Suprapubic skin (tissue), 4 donors: ENCODE data around the gene SAG. TPM values are rescaled to one million over a fixed set of nuclear protein-coding genes. Genes with fewer than 3 reads are reported as not detected.

Experiments
- DNase-seq, 2 donors: peaks; one replicate each; pipeline ENCODE4 v3.0.0-alpha.2; 2019; ENCODE audit warnings: low spot score in 2 of 2
- H3K27ac ChIP-seq: fragments of 200-600 bp; sonication (generic); one replicate; pipeline ENCODE4 v1.5.1; 2019
- H3K27me3 ChIP-seq: fragments of 200-600 bp; sonication (generic); one replicate; pipeline ENCODE4 v1.5.1; 2019
- H3K36me3 ChIP-seq: fragments of 200-600 bp; sonication (generic); one replicate; pipeline ENCODE4 v1.5.1; 2019
- H3K4me1 ChIP-seq: fragments of 200-600 bp; sonication (generic); one replicate; pipeline ENCODE4 v1.5.1; 2019
- H3K4me3 ChIP-seq: fragments of 200-600 bp; sonication (generic); one replicate; pipeline ENCODE4 v1.5.1; 2019; ENCODE audit warnings: mild to moderate bottlenecking
- H3K9me3 ChIP-seq: fragments of 200-600 bp; sonication (generic); one replicate; pipeline ENCODE4 v1.5.1; 2019
- EP300 ChIP-seq: sonication (generic); formaldehyde crosslinking; IDR thresholded peaks from one replicate; pipeline ENCODE4 v1.6.1; 2017; ENCODE audit warnings: antibody characterized with exemption
- POLR2A ChIP-seq, 2 donors: fragments of 450-650 bp; IDR thresholded peaks; one replicate each; pipeline ENCODE4 v1.6.1; 2017; ENCODE audit warnings: antibody characterized with exemption in 2 of 2, mild to moderate bottlenecking in 2 of 2, moderate library complexity in 2 of 2
- POLR2AphosphoS5 ChIP-seq, 3 donors: sonication (generic); formaldehyde crosslinking; IDR thresholded peaks; one replicate each; pipeline ENCODE4 v1.6.1; 2017; ENCODE audit warnings: antibody characterized with exemption in 3 of 3
- WGBS: methylation state at CpG from one replicate; pipeline ENCODE4 v1.1.5; 2018; 5-methylcytosine and 5-hydroxymethylcytosine counted together
- total RNA-seq, 4 donors: library from RNA; depleted of rRNA; stranded (reverse); fragments of >200 nt; gene quantifications; one replicate each; pipeline ENCODE4 v1.1.0, GENCODE V29; 2016
- TF ChIP-seq, protein P1 (sequence below), 2 donors: fragments of 200-600 bp in 1 of 2; fragments of 450-650 bp in 1 of 2; sonication (generic) in 1 of 2; IDR thresholded peaks; one replicate each; pipeline ENCODE4 v1.5.1; 2016 to 2019; ENCODE audit warnings: antibody characterized with exemption in 2 of 2, mild to moderate bottlenecking in 1 of 2, moderate library complexity in 1 of 2

The SAG gene
- total RNA-seq, 4 donors from 2014 or later, result not detected

DNA sequence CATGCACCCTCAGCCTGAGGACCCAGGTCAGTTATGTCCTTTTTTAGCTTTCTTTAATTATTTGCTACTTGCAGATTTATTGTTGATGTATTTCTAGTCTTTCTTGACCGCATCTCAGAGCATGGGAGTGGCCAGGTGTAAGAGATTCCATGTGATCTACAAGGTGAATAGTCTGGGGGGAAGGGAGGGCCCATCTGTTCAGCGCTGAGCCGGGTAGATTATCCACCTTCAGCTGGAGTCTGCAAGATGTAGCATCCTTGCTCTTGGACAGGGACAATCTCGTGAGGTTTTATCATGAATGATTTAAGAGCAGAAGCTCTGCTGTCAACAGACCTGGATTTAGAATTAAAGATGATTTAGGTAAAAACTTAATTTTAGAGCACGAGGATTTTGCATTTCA is 34.7 kb downstream of the SAG start:
- H3K27ac ChIP-seq, result no peak overlapping the region
- peaks cover 4% of the 10 kb centered on the region for H3K27me3 ChIP-seq
- no peak overlapping the region for H3K4me3 ChIP-seq
- 81% methylated on average over 5 of the region's 5 CpGs for WGBS
- no peaks in the 10 kb centered on the region for H3K4me1 ChIP-seq
- H3K36me3 ChIP-seq, result no peaks in the 10 kb centered on the region
- TF ChIP-seq, protein P1, sequence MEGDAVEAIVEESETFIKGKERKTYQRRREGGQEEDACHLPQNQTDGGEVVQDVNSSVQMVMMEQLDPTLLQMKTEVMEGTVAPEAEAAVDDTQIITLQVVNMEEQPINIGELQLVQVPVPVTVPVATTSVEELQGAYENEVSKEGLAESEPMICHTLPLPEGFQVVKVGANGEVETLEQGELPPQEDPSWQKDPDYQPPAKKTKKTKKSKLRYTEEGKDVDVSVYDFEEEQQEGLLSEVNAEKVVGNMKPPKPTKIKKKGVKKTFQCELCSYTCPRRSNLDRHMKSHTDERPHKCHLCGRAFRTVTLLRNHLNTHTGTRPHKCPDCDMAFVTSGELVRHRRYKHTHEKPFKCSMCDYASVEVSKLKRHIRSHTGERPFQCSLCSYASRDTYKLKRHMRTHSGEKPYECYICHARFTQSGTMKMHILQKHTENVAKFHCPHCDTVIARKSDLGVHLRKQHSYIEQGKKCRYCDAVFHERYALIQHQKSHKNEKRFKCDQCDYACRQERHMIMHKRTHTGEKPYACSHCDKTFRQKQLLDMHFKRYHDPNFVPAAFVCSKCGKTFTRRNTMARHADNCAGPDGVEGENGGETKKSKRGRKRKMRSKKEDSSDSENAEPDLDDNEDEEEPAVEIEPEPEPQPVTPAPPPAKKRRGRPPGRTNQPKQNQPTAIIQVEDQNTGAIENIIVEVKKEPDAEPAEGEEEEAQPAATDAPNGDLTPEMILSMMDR (IDR thresholded peaks at IDR 0.05), result no peak
- TF ChIP-seq POLR2AphosphoS5 (IDR thresholded peaks at IDR 0.05) (no peak), EP300 (no peak), POLR2A (IDR thresholded peaks at IDR 0.05) (no peak)
- no peak for DNase-seq
- no peaks in the 10 kb centered on the region for H3K9me3 ChIP-seq

- H3K4me1 ChIP-seq, result no peaks in the 10 kb centered on the region
- H3K36me3 ChIP-seq, result no peaks in the 10 kb centered on the region
- no peak for DNase-seq
- H3K27ac ChIP-seq, result no peak overlapping the region
- 92% methylated on average over 15 of the region's 15 CpGs for WGBS
- peaks cover 5% of the 10 kb centered on the region for H3K27me3 ChIP-seq
- H3K9me3 ChIP-seq, result no peaks in the 10 kb centered on the region
- no peak overlapping the region for H3K4me3 ChIP-seq
- TF ChIP-seq EP300 (no peak), POLR2AphosphoS5 (IDR thresholded peaks at IDR 0.05) (no peak), POLR2A (IDR thresholded peaks at IDR 0.05) (no peak)
- TF ChIP-seq, protein P1 (IDR thresholded peaks at IDR 0.05), result no peak
Observed at GRCh38 chr2:233343171-233343705, 35.6 kb downstream of the SAG start.

DNA sequence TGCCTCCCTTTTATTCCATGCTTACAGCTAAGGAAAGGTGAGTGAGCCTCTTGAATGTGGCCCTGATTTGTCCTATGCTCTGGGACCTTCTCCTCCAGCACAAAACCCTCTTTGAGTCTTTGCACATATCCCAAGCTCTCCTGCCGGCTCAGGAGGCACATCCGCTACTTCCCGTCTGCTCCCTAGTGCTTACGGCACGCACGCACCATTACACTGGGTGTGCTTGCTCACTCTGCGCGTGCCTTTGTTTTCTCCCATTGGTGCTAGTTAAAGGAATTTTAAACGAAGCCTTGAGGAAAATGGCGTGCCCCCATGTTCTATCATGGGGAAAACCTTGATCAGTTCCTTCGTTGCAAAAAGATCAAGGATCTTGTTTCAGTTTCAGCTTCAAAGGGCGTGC is 38.8 kb downstream of the SAG start:
- H3K9me3 ChIP-seq, result no peaks in the 10 kb centered on the region
- H3K27me3 ChIP-seq, result peaks cover 6% of the 10 kb centered on the region
- H3K4me1 ChIP-seq, result peaks cover 10% of the 10 kb centered on the region
- no peak for DNase-seq
- H3K4me3 ChIP-seq, result no peak overlapping the region
- no peak overlapping the region for H3K27ac ChIP-seq
- 91% methylated on average over 12 of the region's 12 CpGs for WGBS
- TF ChIP-seq, protein P1 (IDR thresholded peaks at IDR 0.05), result no peak
- TF ChIP-seq POLR2AphosphoS5 (IDR thresholded peaks at IDR 0.05), result no peak
- no peaks in the 10 kb centered on the region for H3K36me3 ChIP-seq

DNA sequence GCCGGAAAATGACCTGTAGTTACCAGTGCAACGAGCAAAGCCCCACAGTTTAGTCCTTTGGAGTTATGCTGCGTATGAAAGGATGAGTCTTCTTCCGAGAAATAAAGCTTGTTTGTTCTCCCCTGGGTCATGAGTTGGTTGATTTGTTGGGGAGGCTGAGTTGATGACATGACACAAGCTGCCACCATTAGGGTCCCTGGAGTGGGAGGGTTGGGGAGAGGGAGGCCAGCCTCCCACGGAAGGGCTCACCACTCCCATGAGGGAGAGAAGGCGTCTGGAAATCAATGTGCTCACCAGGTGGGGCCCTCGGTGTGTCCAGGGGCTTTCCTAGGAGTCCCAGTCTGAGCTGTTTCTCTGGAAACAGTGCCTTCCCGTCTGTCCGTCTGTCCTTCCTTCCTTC is 39.3 kb downstream of the SAG start:
- Histone ChIP-seq H3K27ac (no peak overlapping the region), H3K4me1 (peaks cover 12% of the 10 kb centered on the region)
- WGBS, result 76% methylated on average over 9 of the region's 9 CpGs

More for the DNA sequence above, 39.3 kb downstream of the SAG start:
- Histone ChIP-seq H3K36me3 (no peaks in the 10 kb centered on the region), H3K27me3 (peaks cover 6% of the 10 kb centered on the region), H3K4me3 (no peak overlapping the region), H3K9me3 (no peaks in the 10 kb centered on the region)
- TF ChIP-seq EP300, result no peak
- TF ChIP-seq, protein P1 (IDR thresholded peaks at IDR 0.05), result no peak
- no peak for TF ChIP-seq POLR2AphosphoS5 (IDR thresholded peaks at IDR 0.05)
- no peak for TF ChIP-seq POLR2A (IDR thresholded peaks at IDR 0.05)
- DNase-seq, result no peak
